T-cell (primary cell): ENCODE measurements around the gene ARSD. TPM values are rescaled to one million over a fixed set of nuclear protein-coding genes. Genes with fewer than 3 reads are reported as not detected.
"Not testable (repeated sequence)": the region's sequence is repeated elsewhere in the genome, so short reads cannot be mapped to it uniquely, and the experiment has no call there.

ENCODE experiments used
- ATAC-seq, 4 experiments: fragments of 200-7000 bp in 3 of 4; fragments of 150-1000 bp in 1 of 4; cut with Tn5 transposase; replicated peaks in 1 of 4; 1 replicate in 3 of 4; 2 replicates in 1 of 4; pipeline ENCODE4 v1.10.0; 2021; ENCODE audit warnings: moderate library complexity in 3 of 4, mild to moderate bottlenecking in 2 of 4, moderate number of reproducible peaks in 1 of 4
- CTCF ChIA-PET, 2 donors: fragments of 300-600 bp; sonication (Branson Sonifier 250); formaldehyde crosslinking; loops; one replicate each; lab custom pipeline; 2022; ENCODE audit warnings: antibody characterized with exemption in 2 of 2; lab: Charles Lee
- POLR2A ChIA-PET, 2 donors: fragments of 300-600 bp; sonication (Branson Sonifier 250); formaldehyde crosslinking; loops; one replicate each; lab custom pipeline; 2022; ENCODE audit warnings: antibody characterized with exemption in 2 of 2; lab: Charles Lee
- DNase-seq, 35 experiments: peaks; one replicate each; pipeline versions ENCODE4 v3.0.0 to v3.0.0-alpha.2; 2013 to 2023
- H3K27ac ChIP-seq: one replicate; pipeline ENCODE4 v1.5.1; 2013; ENCODE audit warnings: low read length
- H3K27me3 ChIP-seq, 2 experiments: replicated peaks in 1 of 2; 1 replicate in 1 of 2; 2 replicates in 1 of 2; pipeline versions ENCODE4 v1.6.1 to v1.7.0; 2013; ENCODE audit warnings: low read length in 1 of 2, mixed read lengths in 1 of 2; ENCODE audit not compliant: control insufficient read depth in 2 of 2, insufficient read depth in 2 of 2; ENCODE audit errors: extremely low read depth in 1 of 2
- H3K36me3 ChIP-seq, 2 donors: 1 replicate in 1 of 2; 2 replicates in 1 of 2; pipeline versions ENCODE4 v1.6.1 to v1.7.0; 2013; ENCODE audit warnings: low read length in 1 of 2; ENCODE audit not compliant: control insufficient read depth in 2 of 2, insufficient read depth in 1 of 2; ENCODE audit errors: extremely low read depth in 1 of 2
- H3K4me1 ChIP-seq, 2 experiments: 1 replicate in 1 of 2; 2 replicates in 1 of 2; pipeline versions ENCODE4 v1.6.1 to v1.7.0; 2013; ENCODE audit warnings: low read length in 2 of 2, mixed read lengths in 1 of 2; ENCODE audit not compliant: insufficient read depth in 2 of 2, control insufficient read depth in 1 of 2; ENCODE audit errors: extremely low read depth in 1 of 2
- H3K4me3 ChIP-seq, 2 donors: 1 replicate in 1 of 2; 2 replicates in 1 of 2; pipeline versions ENCODE4 v1.5.1 to v1.7.0; 2013; ENCODE audit warnings: mild to moderate bottlenecking in 2 of 2, low read length in 1 of 2, moderate library complexity in 1 of 2; ENCODE audit not compliant: control insufficient read depth in 1 of 2; ENCODE audit errors: extremely low read depth in 1 of 2
- H3K9me3 ChIP-seq: 2 replicates; pipeline ENCODE4 v1.7.0; 2013
- H3K27ac Mint-ChIP-seq, 2 donors: one replicate each; pipeline ENCODE4 v1.8.0; 2020 to 2021; ENCODE audit warnings: mild to moderate bottlenecking in 2 of 2, mixed read lengths in 2 of 2
- H3K27me3 Mint-ChIP-seq, 2 donors: one replicate each; pipeline ENCODE4 v1.8.0; 2021 to 2022; ENCODE audit warnings: mixed read lengths in 2 of 2
- H3K36me3 Mint-ChIP-seq: one replicate; pipeline ENCODE4 v1.8.0; 2021; ENCODE audit warnings: mixed read lengths
- H3K4me1 Mint-ChIP-seq, 3 donors: one replicate each; pipeline ENCODE4 v1.8.0; 2020 to 2022; ENCODE audit warnings: mixed read lengths in 3 of 3, mild to moderate bottlenecking in 1 of 3
- H3K4me3 Mint-ChIP-seq, 3 donors: one replicate each; pipeline ENCODE4 v1.8.0; 2020 to 2022; ENCODE audit warnings: mild to moderate bottlenecking in 3 of 3, mixed read lengths in 3 of 3, moderate library complexity in 3 of 3
- H3K9me3 Mint-ChIP-seq, 3 donors: one replicate each; pipeline ENCODE4 v1.8.0; 2020 to 2022; ENCODE audit warnings: mixed read lengths in 3 of 3
- WGBS: methylation state at CpG from one replicate; pipeline ENCODE4 v1.1.5; 2013; ENCODE audit warnings: missing lambda C conversion rate; ENCODE audit not compliant: insufficient coverage; 5-methylcytosine and 5-hydroxymethylcytosine counted together
- total RNA-seq, 35 experiments: library from RNA in 6 of 35; stranded (reverse) in 6 of 35; fragments of 120-200 nt in 1 of 35; gene quantifications; one replicate each; pipeline versions ENCODE4 v1.2.1 to v1.2.4 and lab custom pipeline; 2013 to 2026

The ARSD gene
- total RNA-seq, 5 donors from 2014 or later (not counting 1 experiment from before 2014, with no cell fraction given), result 1.4 to 4.7 (median 3.1) TPM

DNA sequence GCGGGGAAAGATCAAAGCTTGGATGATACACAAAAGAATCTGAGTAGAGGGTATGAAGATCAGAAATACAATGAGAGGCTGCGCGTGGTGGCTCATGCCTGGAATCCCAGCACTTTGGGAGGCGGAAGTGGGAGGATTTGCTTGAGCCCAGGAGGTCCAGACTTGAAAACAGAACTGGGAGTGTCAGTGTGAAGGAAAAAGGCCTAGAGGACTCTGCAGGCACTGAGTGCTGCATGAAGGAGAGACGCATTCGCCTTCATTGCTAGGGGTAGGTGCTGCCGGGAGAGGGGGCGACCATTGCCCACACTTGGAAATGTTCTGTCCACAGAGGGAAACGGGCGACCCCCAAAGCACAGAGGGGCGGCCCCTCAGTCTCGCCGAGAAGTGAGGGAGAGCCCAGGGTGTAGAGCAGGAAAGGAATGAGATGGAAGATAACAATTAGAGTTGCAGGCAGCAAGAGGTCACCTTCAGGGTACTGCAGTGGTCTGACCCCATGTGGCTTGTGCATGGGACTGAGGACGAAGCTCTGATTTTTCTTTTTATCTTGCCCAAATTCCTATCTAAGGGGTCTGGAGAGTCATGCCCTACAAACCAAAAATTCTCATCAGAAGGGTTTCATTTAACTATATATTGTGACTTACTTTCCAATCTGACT is 31.8 kb upstream of the ARSD start:
- ChIA-PET POLR2A (no interaction called here), CTCF (no interaction called here)
- Mint-ChIP-seq H3K27ac (no peak overlapping the region), H3K4me1 (peaks cover 0 to 4% (median 0%) of the 10 kb centered on the region in 3 donors), H3K9me3 (no peaks in the 10 kb centered on the region), H3K27me3 (peaks cover 3 to 11% of the 10 kb centered on the region in 2 donors), H3K36me3 (no peaks in the 10 kb centered on the region), H3K4me3 (no peak overlapping the region)
- DNase-seq (no peak), ATAC-seq (no peak)
- no peaks in the 10 kb centered on the region for H3K4me1 ChIP-seq
- H3K27ac ChIP-seq, result no peak overlapping the region
- H3K27me3 ChIP-seq, result no peaks in the 10 kb centered on the region
- no peaks in the 10 kb centered on the region for H3K9me3 ChIP-seq
- H3K4me3 ChIP-seq, result no peak overlapping the region
- WGBS, result 85% methylated on average over 5 of the region's 14 CpGs
- no peaks in the 10 kb centered on the region for H3K36me3 ChIP-seq

DNA sequence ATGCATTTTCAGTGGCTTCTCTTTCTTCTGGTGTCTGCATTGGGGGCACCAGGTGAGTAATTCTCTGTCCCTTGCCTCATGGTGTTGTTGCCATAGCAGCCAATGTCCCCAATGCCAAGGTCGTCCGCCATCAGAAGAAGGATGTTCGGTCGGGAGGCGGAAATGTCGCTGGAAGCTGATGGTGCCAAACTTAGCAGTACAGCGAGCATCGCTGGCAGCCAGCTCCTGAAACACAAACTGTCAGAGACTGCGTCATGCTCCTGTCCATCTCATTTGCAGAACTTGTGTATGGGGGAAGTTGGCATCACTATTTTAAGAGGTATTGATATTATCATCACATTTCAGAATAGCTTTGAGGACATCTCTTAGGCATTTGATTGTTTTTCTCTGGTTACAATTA is 29.1 kb upstream of the ARSD start:
- H3K4me1 ChIP-seq, result no peaks in the 10 kb centered on the region
- DNase-seq, result no peak
- no peaks in the 10 kb centered on the region for H3K36me3 ChIP-seq
- H3K4me1 Mint-ChIP-seq, result peaks cover 0 to 4% (median 0%) of the 10 kb centered on the region in 3 donors
- no peaks in the 10 kb centered on the region for H3K27me3 ChIP-seq
- 92% methylated on average over 2 of the region's 9 CpGs for WGBS
- no peak overlapping the region for H3K4me3 ChIP-seq
- ChIA-PET CTCF (no interaction called here), POLR2A (no interaction called here)
- H3K9me3 Mint-ChIP-seq, result no peaks in the 10 kb centered on the region
- H3K27ac ChIP-seq, result no peak overlapping the region
- H3K27me3 Mint-ChIP-seq, result peaks cover 10 to 20% of the 10 kb centered on the region in 2 donors
- H3K36me3 Mint-ChIP-seq, result no peaks in the 10 kb centered on the region
- no peak overlapping the region for H3K27ac Mint-ChIP-seq
- H3K4me3 Mint-ChIP-seq, result no peak overlapping the region
- no peak for ATAC-seq
- H3K9me3 ChIP-seq, result no peaks in the 10 kb centered on the region

DNA sequence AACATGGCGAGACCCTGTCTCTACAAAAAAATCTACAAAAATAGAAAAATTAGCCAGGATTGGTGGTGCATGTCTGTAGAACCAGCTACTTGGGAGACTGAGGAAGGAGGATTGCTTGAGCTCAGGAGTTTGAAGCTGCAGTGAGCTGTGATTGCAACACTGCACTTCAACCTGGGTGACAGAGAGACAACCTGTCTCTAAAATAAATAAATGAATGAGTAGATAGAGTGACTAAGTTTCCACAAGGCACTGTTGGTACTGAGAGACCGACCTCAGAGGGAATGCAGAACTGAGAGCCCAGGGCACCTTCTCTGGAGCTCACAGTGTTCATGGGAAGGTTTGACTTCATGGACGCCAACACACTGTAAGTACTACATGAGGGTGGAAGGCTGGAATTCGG is 26.7 kb upstream of the ARSD start:
- no peak overlapping the region for H3K27ac ChIP-seq
- Mint-ChIP-seq H3K9me3 (no peaks in the 10 kb centered on the region), H3K27me3 (peaks cover 10 to 16% of the 10 kb centered on the region in 2 donors), H3K27ac (no peak overlapping the region), H3K36me3 (no peaks in the 10 kb centered on the region), H3K4me3 (no peak overlapping the region), H3K4me1 (peaks cover 0 to 4% (median 0%) of the 10 kb centered on the region in 3 donors)
- POLR2A ChIA-PET, result no interaction called here
- H3K9me3 ChIP-seq, result no peaks in the 10 kb centered on the region
- H3K36me3 ChIP-seq, result no peaks in the 10 kb centered on the region
- CTCF ChIA-PET, result no interaction called here
- ATAC-seq, result no peak
- DNase-seq, result no peak
- no peak overlapping the region for H3K4me3 ChIP-seq
- H3K4me1 ChIP-seq, result no peaks in the 10 kb centered on the region
- WGBS, result no CpG with 5 or more reads among the region's 4 CpGs
- H3K27me3 ChIP-seq, result no peaks in the 10 kb centered on the region

DNA sequence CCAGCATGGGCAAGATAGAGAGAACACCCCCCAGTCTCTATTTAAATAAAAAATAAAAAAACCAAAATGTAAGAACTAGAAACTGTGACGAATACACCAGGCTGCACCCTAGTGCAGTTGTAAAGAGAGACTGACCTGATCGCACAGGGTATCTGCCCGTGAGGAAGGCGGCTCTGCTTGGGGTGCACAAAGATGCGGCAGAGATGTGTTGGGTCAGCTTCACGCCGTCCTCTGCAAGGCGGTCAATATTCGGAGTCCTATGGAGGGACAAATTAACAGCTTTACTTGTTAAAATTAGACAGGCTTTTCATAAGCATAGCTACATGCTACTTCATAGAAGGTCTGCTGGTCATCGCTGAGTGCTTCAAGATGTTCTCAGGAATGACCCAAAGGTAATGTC is 26.1 kb upstream of the ARSD start:
- POLR2A ChIA-PET, result no interaction called here

DNA sequence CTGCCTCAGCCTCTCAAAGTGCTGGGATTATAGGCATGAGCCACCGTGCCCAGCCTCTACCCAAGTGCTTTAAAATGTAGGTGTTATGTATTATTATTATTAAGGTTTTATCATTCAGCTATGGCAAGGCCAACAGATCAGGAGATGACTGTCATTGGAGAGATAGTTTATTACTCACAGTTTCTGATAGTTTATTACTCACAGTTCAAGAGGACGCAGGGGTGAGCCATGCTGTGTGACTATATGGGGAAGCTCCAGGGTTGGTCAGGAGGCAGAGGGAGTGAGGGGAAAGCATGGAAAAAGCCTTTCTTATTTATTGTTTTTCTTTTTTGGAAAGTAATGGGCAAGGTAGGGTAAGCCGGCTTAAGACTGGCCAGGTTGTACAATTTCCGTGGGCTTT is 25.4 kb upstream of the ARSD start:
- ChIA-PET CTCF (no interaction called here), POLR2A (no interaction called here)
- Mint-ChIP-seq H3K4me1 (peaks cover 0 to 1% (median 0%) of the 10 kb centered on the region in 3 donors), H3K36me3 (no peaks in the 10 kb centered on the region), H3K4me3 (no peak overlapping the region), H3K27me3 (peaks cover 7 to 16% of the 10 kb centered on the region in 2 donors), H3K27ac (no peak overlapping the region), H3K9me3 (no peaks in the 10 kb centered on the region)
- Histone ChIP-seq H3K4me1 (no peaks in the 10 kb centered on the region), H3K4me3 (no peak overlapping the region), H3K27ac (no peak overlapping the region), H3K36me3 (no peaks in the 10 kb centered on the region), H3K9me3 (no peaks in the 10 kb centered on the region), H3K27me3 (no peaks in the 10 kb centered on the region)
- ATAC-seq (no peak), DNase-seq (no peak)
- 83% methylated on average over 1 of the region's 4 CpGs for WGBS

More for the DNA sequence above, 26.1 kb upstream of the ARSD start:
- no peaks in the 10 kb centered on the region for H3K4me1 ChIP-seq
- H3K9me3 Mint-ChIP-seq, result no peaks in the 10 kb centered on the region
- H3K36me3 ChIP-seq, result no peaks in the 10 kb centered on the region
- H3K4me1 Mint-ChIP-seq, result peaks cover 0 to 4% (median 0%) of the 10 kb centered on the region in 3 donors
- H3K4me3 Mint-ChIP-seq, result no peak overlapping the region
- H3K27me3 Mint-ChIP-seq, result peaks cover 7 to 16% of the 10 kb centered on the region in 2 donors
- no peaks in the 10 kb centered on the region for H3K9me3 ChIP-seq
- H3K27ac ChIP-seq, result no peak overlapping the region
- CTCF ChIA-PET, result no interaction called here
- ATAC-seq (no peak), DNase-seq (no peak)
- no peak overlapping the region for H3K4me3 ChIP-seq
- H3K36me3 Mint-ChIP-seq, result no peaks in the 10 kb centered on the region
- WGBS, result 97% methylated on average over 4 of the region's 10 CpGs
- H3K27me3 ChIP-seq, result no peaks in the 10 kb centered on the region
- H3K27ac Mint-ChIP-seq, result no peak overlapping the region

DNA sequence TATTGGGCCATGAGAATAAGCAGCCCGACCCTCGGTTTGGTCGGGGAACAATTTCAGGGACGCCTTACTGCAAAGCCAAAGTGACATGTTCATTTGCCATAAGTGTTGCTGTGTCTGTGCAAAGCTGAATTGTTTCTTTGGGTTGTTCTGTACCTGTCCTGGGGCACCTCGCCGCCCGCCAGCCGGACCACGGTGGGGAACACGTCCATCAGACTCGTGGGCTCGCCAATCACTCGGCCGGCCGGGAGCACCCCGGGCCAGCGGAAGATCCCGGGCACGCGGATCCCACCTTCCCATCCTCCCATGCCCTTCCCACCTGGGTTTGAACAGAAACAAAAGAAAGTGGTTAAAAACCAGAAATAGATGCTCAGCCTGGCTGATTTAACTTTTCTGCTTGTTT is 8.8 kb upstream of the ARSD start:
- H3K27me3 ChIP-seq, H3K4me3 ChIP-seq, H3K4me3 Mint-ChIP-seq, H3K4me1 ChIP-seq, CTCF ChIA-PET, H3K27ac ChIP-seq, H3K27ac Mint-ChIP-seq, H3K9me3 ChIP-seq, H3K9me3 Mint-ChIP-seq, DNase-seq, ATAC-seq, H3K4me1 Mint-ChIP-seq, POLR2A ChIA-PET, H3K36me3 Mint-ChIP-seq, H3K36me3 ChIP-seq, H3K27me3 Mint-ChIP-seq: not testable (repeated sequence)
- WGBS, result 77% methylated on average over 4 of the region's 20 CpGs
